GM12874 (cell line): ENCODE measurements around the gene ZBTB7C.

Source experiments
- TF ChIP-seq, protein P1 (sequence below): IDR thresholded peaks from 2 replicates; pipeline ENCODE4 v1.5.1; 2011; ENCODE audit warnings: low read depth, mild to moderate bottlenecking, control low read depth, low read length, moderate library complexity; ENCODE audit not compliant: insufficient read depth

ZBTB7C gene

DNA sequence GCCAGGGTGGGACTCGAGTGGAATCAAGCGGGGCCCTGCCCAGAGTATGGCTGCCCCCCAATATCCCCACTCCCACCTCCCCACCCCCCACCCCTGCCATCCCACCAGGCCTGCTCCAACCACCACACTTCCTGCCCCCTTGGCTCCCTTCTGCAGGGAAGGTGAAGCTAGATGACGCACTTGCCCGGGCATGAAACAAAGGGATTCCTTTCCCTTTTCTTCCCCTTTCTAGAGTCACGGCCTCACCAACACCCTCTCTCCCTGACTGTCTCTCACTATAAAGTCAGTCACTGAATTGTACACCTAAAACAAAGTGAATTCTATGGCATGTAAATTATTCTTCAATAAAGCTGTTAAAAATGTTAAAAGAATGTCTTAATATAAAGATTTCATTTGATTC is 16.0 kb downstream of the ZBTB7C start:
- TF ChIP-seq, protein P1, sequence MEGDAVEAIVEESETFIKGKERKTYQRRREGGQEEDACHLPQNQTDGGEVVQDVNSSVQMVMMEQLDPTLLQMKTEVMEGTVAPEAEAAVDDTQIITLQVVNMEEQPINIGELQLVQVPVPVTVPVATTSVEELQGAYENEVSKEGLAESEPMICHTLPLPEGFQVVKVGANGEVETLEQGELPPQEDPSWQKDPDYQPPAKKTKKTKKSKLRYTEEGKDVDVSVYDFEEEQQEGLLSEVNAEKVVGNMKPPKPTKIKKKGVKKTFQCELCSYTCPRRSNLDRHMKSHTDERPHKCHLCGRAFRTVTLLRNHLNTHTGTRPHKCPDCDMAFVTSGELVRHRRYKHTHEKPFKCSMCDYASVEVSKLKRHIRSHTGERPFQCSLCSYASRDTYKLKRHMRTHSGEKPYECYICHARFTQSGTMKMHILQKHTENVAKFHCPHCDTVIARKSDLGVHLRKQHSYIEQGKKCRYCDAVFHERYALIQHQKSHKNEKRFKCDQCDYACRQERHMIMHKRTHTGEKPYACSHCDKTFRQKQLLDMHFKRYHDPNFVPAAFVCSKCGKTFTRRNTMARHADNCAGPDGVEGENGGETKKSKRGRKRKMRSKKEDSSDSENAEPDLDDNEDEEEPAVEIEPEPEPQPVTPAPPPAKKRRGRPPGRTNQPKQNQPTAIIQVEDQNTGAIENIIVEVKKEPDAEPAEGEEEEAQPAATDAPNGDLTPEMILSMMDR, result no peak

DNA sequence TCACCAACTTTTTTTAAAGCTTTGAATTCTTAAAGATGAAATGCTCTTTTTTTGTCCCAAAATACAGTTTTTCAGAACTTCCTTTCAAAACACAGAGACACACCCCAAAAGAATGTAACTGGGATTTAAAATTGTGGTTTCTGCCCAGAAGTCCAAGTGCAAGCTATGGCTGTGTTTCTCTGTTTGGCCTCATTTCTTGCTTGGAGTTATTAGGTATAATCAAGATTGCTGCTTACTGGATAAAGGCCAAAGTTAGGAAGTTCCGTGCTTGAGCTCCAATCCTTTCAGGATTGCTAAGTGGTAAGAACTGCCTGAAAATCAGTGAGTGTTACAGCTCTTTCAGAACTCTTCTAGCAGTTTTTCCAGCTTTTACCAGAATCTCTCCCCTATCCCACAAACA is 16.9 kb downstream of the ZBTB7C start:
- TF ChIP-seq, protein P1, result no peak

DNA sequence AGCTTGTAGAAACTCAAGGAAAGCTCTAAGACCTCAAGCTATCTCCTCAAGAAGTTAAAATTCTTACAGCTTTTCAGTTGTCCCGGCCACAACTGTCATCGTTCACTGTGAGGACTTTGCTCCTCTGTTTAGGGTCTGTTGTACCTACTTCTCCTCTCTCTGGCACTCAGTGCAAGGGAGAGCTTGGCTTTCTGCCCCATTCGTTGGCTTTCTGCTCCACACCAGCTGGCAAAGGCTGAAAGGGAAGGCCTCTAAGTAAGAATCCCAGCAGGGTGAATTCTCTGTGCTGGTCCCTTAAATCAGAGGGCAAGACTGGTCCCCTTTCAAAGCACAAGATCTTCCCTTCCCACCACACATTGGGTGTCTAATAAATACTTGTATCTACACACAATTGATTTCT is 17.3 kb downstream of the ZBTB7C start:
- TF ChIP-seq, protein P1, result no peak

DNA sequence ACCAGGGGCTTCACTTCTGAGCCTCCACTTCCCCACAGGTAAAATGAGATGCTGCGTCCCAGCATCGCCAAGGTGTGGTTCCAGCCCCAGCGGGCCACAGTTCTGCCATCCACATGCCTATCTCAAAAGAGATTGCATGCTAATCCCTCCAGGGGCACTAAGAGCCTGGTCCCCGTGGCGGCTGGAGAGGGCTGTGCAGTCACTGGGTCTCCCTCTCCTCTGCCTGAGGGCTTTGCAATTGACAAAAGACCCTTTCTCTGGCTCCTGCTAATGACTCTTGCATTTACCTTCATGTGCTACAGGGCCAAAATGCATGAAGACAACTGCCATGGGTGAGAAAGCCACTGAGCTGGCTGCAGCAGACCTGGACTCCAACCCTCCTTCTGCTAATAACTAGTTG is 18.5 kb downstream of the ZBTB7C start:
- TF ChIP-seq, protein P1, result no peak

DNA sequence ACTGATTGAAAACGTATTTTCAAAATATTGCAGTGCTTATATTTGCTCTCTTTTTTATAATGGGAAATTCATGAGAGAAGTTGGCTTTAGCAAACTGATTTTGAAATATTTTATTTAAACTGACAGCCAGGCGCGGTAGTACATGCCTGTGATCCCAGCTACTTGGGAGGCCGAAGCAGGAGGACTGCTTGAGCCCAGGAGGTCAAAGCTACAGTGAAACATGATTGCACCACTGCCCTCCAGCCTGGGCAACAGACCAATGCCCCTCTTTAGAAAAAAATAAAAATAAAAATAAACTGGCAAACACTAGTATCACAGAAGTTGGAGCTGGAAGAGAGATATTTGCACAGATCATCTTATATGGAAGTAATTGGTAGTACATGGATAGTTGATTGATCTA is 20.7 kb downstream of the ZBTB7C start:
- TF ChIP-seq, protein P1, result no peak

DNA sequence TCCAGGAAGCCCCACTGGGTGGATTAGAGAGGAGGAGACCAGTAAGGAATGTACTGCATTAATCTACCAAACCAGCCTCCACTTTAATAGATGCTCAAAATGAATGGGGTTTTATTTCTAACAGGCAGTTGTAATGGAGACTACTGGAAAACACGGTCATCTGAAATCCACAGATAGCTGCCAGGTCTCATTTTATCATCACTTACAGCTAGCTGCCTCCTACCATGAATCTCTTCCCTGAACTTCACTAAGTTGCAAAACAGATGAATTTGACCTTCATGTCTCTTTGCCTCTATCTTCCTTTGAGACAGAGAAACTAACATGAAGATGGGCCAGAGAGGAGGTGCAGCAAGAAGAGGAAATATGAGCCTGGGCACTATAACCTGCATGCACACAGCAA is 21.9 kb downstream of the ZBTB7C start:
- TF ChIP-seq, protein P1, result no peak

DNA sequence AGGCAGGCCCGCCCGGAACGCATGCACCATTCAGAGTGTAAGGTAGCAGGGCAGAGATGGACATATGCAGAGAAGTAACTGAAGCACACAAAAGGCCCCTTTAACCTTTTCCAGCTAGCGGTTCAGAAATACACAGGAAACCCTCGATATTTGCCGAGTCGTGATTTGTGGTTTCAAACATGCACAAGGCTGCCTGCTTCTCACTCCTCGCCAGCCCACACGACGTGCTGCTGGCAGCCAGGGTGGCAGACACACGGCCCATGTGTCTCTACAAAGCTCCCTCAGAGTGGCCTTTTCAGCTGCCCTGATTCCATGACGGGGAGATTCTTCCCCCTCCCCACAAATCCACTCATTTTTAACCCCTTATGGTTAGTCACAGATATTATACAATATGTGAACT is 23.6 kb downstream of the ZBTB7C start:
- TF ChIP-seq, protein P1, result no peak

DNA sequence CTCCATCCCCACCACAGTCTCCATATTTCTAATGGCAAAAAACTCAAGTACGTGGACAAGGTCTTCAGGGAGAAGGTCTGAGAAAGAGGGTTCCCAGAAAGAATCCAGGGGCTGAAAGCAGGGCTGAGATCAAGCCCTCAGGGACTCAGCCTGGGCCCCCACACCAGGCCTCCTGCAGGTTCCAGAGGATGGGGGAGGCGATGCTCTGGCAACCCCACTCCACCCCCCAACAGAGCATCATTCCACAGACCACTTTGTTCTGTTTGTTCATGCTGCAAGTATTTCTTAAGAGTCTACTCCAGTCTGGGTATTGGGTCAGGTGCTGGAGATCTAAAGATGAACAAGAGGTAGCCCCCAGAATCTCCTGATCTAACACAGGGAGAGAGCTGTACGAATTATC is 32.2 kb downstream of the ZBTB7C start:
- TF ChIP-seq, protein P1, result no peak
